ENCODE data around the gene JDP2.
A peak's percentile ranks its signal among the peaks of the same experiment; 100 is the strongest.

JDP2 gene

GRCh38 chr14:75430116-75430515 lies 2.3 kb downstream of the JDP2 start:
- TF ChIP-seq CTCF (conservative IDR thresholded peaks at IDR 0.05; ENCODE audit: low read length): no peak
- peak overlapping the region; percentile 88 for H3K4me3 ChIP-seq (ENCODE audit: low read length)
- peak; percentile 62 for DNase-seq (ENCODE audit: low read depth)

GRCh38 chr14:75430526-75430925 lies 2.7 kb downstream of the JDP2 start:
- TF ChIP-seq CTCF (conservative IDR thresholded peaks at IDR 0.05; ENCODE audit: low read length): no peak; the same call in 1 of the 2 replicates
- H3K4me3 ChIP-seq (ENCODE audit: low read length): peak overlapping the region; percentile 88

GRCh38 chr14:75430976-75431375 lies 3.2 kb downstream of the JDP2 start:
- DNase-seq (ENCODE audit: low read depth): no peak
- TF ChIP-seq CTCF (conservative IDR thresholded peaks at IDR 0.05; ENCODE audit: low read length): no peak
- peak overlapping the region; percentile 88 for H3K4me3 ChIP-seq (ENCODE audit: low read length)

More at GRCh38 chr14:75430526-75430925, 2.7 kb downstream of the JDP2 start:
- DNase-seq (ENCODE audit: low read depth): peak; percentile 76

- no peak for TF ChIP-seq CTCF (conservative IDR thresholded peaks at IDR 0.05; ENCODE audit: low read length)
- DNase-seq (ENCODE audit: low read depth): no peak
- H3K4me3 ChIP-seq (ENCODE audit: low read length): no peak overlapping the region
Observed at GRCh38 chr14:75431827-75432226, 4.0 kb downstream of the JDP2 start.

- no peak overlapping the region for H3K4me3 ChIP-seq (ENCODE audit: low read length)
- DNase-seq (ENCODE audit: low read depth): no peak
- no peak for TF ChIP-seq CTCF (conservative IDR thresholded peaks at IDR 0.05; ENCODE audit: low read length)
Observed at GRCh38 chr14:75432411-75432810, 4.6 kb downstream of the JDP2 start.

- no peak overlapping the region for H3K4me3 ChIP-seq (ENCODE audit: low read length)
- TF ChIP-seq CTCF (conservative IDR thresholded peaks at IDR 0.05; ENCODE audit: low read length): no peak
- peak; percentile 77 for DNase-seq (ENCODE audit: low read depth)
Observed at GRCh38 chr14:75433631-75434071, 5.8 kb downstream of the JDP2 start.

GRCh38 chr14:75434138-75434889 lies 6.5 kb downstream of the JDP2 start:
- no peak overlapping the region for H3K4me3 ChIP-seq (ENCODE audit: low read length)
- no peak for DNase-seq (ENCODE audit: low read depth)
- TF ChIP-seq CTCF (conservative IDR thresholded peaks at IDR 0.05; ENCODE audit: low read length): no peak
